Measurements from ENCODE around the gene RSPH10B. TPM values are rescaled to one million over a fixed set of nuclear protein-coding genes. Genes with fewer than 3 reads are reported as not detected.
A peak's percentile ranks its signal among the peaks of the same experiment; 100 is the strongest.
"Not testable (repeated sequence)": the region's sequence is repeated elsewhere in the genome, so short reads cannot be mapped to it uniquely, and the experiment has no call there.

Gene RSPH10B
- total RNA-seq = 1.6 TPM

GRCh38 chr7:5970347-5970911 lies at the start of gene RSPH10B:
Gene RSPH10B (minus strand): TSS chr7:5970689. CDS start chr7:5967116, 3,573 bp downstream.
- not testable (repeated sequence) for DNase-seq

GRCh38 chr7:6016653-6016966 lies 46.1 kb upstream of the RSPH10B start:
- no peak for DNase-seq

GRCh38 chr7:6015917-6016652 lies 45.6 kb upstream of the RSPH10B start:
- no peak for DNase-seq

- DNase-seq = no peak
Observed at GRCh38 chr7:6012355-6013104, 42.0 kb upstream of the RSPH10B start.

- DNase-seq = no peak
Observed at GRCh38 chr7:6011541-6011940, 41.1 kb upstream of the RSPH10B start.

GRCh38 chr7:6010370-6010769 lies 39.9 kb upstream of the RSPH10B start:
- DNase-seq = not testable (repeated sequence)

- peak; percentile 98 for DNase-seq
Observed at GRCh38 chr7:6008668-6009611, 38.5 kb upstream of the RSPH10B start, which contains the start of the genes AIMP2 and PMS2. Gene AIMP2 (plus strand): TSS chr7:6009272. CDS start chr7:6009364, 92 bp downstream. Gene PMS2 (minus strand): TSS chr7:6009049. CDS start chr7:6009019, 30 bp downstream.

GRCh38 chr7:6007835-6008590 lies 37.5 kb upstream of the RSPH10B start:
- DNase-seq = not testable (repeated sequence)

GRCh38 chr7:6007386-6007785 lies 36.9 kb upstream of the RSPH10B start:
- no peak for DNase-seq

- no peak for DNase-seq
Observed at GRCh38 chr7:5997210-5997808, 26.8 kb upstream of the RSPH10B start.

- not testable (repeated sequence) for DNase-seq
Observed at GRCh38 chr7:5987061-5987460, 16.6 kb upstream of the RSPH10B start.

GRCh38 chr7:5979680-5980314 lies 9.3 kb upstream of the RSPH10B start:
- DNase-seq = not testable (repeated sequence)

GRCh38 chr7:5973580-5973979 lies 3.1 kb upstream of the RSPH10B start:
- DNase-seq = not testable (repeated sequence)

- not testable (repeated sequence) for DNase-seq
Observed at GRCh38 chr7:5963810-5964209, 6.7 kb downstream of the RSPH10B start.

- DNase-seq = not testable (repeated sequence)
Observed at GRCh38 chr7:5963205-5963604, 7.3 kb downstream of the RSPH10B start.

GRCh38 chr7:5934945-5935450 lies 35.5 kb downstream of the RSPH10B start:
- not testable (repeated sequence) for DNase-seq

- not testable (repeated sequence) for DNase-seq
Observed at GRCh38 chr7:5931905-5932644, 38.4 kb downstream of the RSPH10B start.

GRCh38 chr7:5931250-5931649 lies 39.2 kb downstream of the RSPH10B start:
- not testable (repeated sequence) for DNase-seq

GRCh38 chr7:5930290-5930689 lies 40.2 kb downstream of the RSPH10B start:
- not testable (repeated sequence) for DNase-seq
